CD4-positive, alpha-beta T cell treated with Interleukin-10 for 1 hour (primary cell): ENCODE results near the gene CALN1.
"Not testable (repeated sequence)": the region's sequence is repeated elsewhere in the genome, so short reads cannot be mapped to it uniquely, and the experiment has no call there.

ENCODE experiments used
- DNase-seq: peaks from one replicate; pipeline ENCODE4 v3.0.0-alpha.2; 2020

Gene CALN1

GRCh38 chr7:72408966-72409637, 3.0 kb downstream of the CALN1 start:
- DNase-seq = no peak

DNA sequence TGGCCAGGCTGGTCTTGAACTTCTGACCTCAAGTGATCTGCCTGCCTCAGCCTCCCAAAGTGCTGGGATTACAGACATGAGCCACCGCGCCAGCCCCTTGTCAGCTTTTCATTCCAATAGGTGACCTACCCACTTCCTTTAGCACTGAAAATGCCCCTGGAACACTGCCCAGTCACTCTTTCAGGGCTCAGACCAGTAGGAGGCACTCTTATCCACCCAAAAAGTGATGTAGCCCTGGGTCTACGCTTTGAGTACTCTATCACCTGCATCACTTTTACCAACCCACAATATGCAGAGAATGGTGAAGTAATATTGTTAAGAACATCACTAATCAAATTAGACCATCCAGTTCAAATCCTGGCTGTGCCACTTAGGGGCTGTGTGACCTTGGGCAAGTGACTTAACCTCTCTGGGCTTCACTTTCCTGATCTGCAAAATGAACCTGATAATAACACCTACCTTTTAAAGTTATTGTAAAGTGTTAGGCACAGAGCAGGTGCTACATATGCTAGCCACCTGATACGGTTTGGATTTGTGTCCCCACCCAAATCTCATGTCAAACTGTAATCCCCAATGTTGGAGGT, 5.2 kb downstream of the CALN1 start:
- DNase-seq = no peak

DNA sequence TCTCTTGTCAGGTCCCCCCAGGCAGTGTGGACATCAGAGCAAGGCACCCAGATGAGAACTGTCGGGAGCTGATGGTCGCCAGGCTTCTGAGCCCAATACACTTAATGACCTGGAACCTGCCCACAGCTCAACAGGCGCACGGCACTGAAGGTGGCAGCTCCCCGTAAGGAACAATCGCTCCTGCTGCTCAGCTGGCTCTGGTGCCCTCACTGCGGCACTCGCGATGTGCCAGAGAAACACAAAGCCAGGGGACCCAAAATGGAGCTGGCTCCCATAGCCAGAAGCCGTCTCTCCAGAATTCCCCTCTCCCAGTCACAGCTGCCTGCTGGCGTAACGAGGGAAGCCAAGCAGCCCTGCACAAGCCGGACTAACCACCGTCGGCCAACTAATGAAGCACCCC, 6.3 kb downstream of the CALN1 start:
- DNase-seq = no peak

DNA sequence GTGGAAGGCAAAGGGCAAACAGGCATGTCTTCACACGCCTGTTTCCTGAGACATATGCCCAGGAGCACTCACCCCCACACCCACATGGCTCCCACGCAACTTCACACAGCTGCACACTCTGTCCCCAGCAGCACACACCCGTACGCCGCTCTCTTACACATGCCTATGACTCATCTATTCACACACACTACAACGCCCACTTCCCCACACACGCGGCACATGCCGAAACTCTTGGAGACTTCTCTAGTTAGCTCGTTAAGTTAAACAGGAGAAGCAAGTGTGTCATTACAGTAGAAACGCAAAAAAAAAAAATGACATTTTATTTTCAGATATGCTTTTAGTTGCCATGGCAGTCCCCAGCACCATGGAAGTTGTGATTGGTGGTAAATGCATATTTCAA, 6.7 kb downstream of the CALN1 start:
- peak; percentile 5 for DNase-seq

DNA sequence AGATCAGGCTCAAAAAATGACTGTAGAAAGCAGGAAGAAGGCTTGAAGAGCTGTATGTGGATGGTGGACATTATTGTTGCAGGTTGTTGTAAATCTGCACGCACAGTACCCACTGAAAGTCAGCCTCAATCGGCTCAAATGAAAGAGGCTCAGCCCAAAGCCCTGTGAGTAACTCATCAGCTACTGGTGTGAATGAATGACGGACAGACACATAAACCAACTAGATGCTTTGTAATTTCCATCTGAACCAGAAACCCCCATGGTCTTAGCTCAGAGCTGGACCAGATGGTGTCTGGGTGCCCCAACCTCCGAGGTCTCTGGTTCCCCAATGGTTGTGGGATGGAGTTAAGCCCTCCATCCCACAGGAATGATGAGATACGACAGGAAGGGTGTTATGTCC, 7.4 kb downstream of the CALN1 start:
- DNase-seq = no peak

- DNase-seq = peak; percentile 9
Measured at GRCh38 chr7:72403458-72404076, 8.6 kb downstream of the CALN1 start.

GRCh38 chr7:72394016-72394415, 18.1 kb downstream of the CALN1 start:
- no peak for DNase-seq

DNA sequence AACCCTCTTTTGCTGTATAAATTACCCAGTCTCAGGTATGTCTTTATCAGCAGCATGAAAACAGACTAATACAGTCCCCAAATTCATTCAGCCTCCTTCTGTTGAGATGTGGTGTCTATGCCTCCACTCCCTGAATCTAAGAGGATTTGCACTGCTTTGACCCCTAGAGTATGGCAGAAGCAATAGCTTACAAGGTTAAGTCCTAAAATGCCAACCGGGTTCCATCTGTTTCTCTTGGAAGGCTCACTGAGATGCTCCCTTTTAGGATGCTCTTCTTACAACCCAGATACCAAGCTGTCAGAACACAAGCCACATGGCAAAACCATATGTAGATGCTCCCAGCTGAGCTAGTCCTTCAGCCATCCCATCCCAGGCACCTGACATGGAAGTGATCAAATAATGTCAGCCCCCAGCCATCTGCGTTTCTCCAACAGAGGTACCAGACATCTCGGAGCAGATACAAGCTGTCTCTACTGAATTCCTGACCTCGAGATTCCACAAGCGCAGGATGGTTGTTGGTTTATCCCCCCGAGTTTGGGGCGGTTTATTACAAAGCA, 20.2 kb downstream of the CALN1 start:
- no peak for DNase-seq

DNA sequence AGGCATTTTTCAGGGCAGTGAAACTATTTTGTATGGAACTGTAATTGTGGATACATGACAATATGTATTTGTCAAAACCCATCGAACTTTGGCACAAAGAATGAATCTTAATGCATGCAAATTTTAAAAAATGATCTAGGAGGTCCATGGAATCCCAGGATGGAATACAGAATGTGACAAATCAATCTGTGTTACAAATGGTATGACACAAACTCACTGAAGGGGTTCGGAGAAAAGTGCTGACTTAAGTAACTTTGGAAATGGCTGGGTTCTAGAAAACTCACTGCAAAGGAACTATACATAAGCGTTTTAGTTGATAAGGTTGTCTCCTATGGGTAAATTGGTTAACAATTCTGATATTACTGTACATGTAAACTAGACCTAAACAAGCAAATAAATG, 26.0 kb downstream of the CALN1 start:
- no peak for DNase-seq

GRCh38 chr7:72362246-72362645, 49.9 kb downstream of the CALN1 start:
- DNase-seq = no peak

DNA sequence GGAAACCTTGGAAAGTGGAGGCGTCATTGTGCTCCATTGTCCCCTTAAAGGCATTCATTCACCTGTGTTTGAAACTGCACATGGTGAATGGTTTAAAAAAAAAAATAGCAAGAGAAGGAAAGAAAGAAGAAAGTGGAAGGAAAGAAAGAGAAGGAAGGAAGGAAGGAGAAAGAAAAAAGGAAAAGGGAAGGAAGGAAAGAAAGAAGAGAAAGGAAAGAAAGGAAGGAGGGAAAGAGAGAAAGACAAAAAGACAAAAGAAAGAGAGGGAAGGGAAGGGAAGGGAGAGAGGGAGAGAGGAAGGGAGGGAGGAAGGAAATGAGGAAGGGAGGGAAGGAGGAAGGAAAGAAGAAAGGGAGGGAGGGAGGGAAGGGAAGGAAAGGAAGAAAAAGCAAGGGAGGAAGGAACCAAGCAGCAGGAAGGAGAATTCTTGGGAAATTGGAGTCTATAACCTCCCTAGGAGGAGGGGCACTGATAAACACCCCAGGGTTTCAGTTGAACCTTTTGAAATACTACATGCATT, 66.9 kb downstream of the CALN1 start:
- DNase-seq = no peak

- DNase-seq = no peak
Measured at GRCh38 chr7:72343991-72344390, 68.1 kb downstream of the CALN1 start.

GRCh38 chr7:72343354-72343753, 68.8 kb downstream of the CALN1 start:
- not testable (repeated sequence) for DNase-seq

- no peak for DNase-seq
Measured at GRCh38 chr7:72337390-72338167, 74.6 kb downstream of the CALN1 start.

DNA sequence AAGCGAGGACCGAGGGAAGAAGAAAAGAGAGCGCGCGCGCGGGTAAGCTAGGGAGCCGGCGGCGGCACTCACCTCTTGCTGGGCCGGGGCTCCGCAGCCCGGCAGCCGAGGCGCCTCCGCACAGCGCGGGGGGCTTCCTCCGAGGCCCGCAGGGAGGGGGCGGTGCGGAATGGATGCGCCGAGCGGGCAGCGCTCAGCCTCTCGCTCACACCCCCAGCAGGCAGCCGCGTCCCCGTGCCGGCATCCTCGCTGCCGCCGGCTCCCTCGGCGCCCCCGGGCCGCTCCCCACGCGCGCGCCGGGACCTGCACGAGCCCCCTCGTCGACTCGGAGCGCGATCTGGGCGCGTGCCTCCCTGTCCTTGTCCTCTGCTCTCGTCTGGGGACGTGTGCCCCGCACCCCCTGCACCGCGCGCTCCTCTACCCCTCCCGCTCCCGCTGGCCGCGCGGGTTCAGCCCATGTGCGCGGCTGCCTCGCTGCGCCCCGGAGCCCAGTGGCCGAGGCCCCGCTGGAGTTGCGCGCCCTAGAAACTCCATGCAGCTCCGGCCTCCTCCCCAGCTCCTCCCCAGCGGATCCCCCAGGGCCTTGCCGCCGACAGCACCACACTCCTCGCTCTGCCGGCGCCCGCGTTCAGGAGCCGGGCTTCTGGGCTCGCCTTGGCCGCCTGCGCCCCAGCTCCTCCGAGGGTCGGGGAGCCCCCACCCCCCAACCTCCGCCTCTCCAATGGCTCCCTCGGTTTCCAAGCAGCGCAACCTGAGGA, 75.3 kb downstream of the CALN1 start:
- DNase-seq = no peak

- no peak for DNase-seq
Measured at GRCh38 chr7:72336382-72336631, 75.8 kb downstream of the CALN1 start.

DNA sequence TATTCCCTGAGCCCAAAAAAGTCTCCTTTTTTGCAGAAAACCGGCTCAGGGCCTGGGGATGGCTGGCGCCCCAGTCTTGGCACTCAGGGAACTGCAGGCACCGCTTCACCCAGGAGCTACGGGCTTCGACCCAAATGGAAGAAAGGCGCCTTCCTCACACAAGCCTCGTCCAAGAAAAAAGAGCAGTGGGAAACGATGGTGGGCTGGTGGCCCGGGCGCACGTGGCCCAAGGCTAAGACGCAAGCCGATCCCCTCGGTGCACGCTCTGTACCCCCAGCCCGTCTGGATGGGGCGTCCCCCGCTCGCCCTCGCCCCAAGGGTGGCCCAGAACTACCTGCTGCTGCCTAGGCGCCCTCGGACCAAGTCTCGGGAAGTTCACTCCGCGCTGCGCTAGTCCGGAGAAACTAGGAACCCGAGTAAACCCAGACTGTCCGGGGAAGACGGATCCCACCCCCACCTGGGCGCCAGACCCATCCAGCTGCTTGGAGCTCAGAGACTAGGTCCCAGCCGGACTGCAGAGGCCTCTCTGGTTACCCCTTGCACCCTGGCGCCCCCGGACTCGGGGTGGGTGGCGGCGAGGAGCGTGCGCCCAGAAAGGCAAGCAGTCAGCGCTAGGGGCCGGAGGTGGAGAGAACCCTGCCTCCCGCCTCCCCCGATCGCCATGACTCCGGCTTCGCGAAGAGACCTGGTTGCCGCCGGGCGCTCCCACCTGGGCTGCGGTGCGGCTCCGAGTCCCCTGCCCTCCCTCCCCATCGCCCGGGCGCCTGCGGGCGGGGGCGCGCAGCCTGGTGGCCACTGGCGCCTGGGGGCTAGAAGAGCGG, 76.4 kb downstream of the CALN1 start:
- DNase-seq = no peak

DNA sequence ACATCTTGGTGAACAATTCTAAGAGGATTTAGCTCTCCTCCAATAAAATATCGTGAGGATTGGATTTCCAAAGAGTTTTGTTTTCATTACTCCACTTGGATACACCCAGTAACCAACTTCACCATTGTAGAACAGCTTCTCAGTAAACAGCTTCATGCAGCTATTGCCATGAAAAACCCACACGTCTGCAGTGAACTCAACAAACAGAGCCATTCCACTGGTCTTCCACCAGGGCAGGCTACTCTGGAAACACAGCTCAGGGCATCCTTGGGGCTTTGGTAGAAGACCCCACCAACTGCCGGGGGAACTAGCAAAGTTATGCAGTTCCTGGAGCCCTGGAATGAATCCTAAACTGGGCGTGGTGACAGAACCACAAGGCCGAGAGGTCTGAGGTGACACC, 77.4 kb downstream of the CALN1 start:
- DNase-seq = no peak

- no peak for DNase-seq
Measured at GRCh38 chr7:72334066-72334465, 78.1 kb downstream of the CALN1 start.

DNA sequence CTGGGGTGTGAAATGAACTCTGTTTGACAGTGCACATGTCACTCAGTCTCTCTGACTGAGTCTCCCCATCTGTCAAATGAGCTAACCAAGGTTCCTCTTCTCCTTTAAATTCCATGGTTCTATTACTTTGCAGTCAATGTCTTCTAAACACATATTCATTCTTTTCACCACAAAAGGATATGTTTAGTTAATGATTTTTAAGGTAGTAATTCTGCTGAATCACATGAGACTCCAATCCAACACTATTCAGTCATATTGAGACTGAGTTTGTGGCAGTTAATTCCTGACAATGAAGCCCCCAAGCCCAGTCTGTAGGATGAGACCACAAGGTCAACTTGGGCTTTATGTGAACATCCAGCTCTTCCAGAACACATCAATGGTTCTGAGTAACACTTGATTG, 85.3 kb downstream of the CALN1 start:
- no peak for DNase-seq

GRCh38 chr7:72326365-72326764, 85.8 kb downstream of the CALN1 start:
- DNase-seq = no peak

DNA sequence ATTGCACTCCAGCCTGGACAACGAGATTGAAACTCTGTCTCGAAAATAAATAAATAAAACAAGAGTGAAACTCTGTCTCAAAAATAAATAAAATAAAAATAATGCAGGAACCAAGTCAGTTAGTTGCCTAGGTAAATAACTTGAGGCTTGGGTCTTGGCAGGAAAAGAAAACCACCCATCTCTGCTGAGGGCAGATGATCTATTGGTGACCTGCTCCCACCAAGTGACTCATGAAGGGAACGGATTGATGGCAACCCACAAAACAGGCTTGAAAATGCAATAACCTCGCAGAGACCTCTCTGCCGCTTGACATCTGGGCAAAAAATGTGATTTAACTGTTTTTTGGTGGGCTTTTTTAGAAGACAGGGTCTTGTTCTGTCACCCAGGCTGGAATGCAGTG, 86.6 kb downstream of the CALN1 start:
- DNase-seq = no peak
